ENCODE data around the gene B3GNT4.
"Not testable (repeated sequence)": the region's sequence is repeated elsewhere in the genome, so short reads cannot be mapped to it uniquely, and the experiment has no call there.

Gene B3GNT4

GRCh38 chr12:122203301-122204166, at the start of gene B3GNT4:
B3GNT4 (plus strand) TSS chr12:122203709; CDS start chr12:122204619, 910 bp downstream.
- no peak for FAIRE-seq

GRCh38 chr12:122155705-122156104, 47.8 kb upstream of the B3GNT4 start:
- FAIRE-seq: no peak

- FAIRE-seq: no peak
Measured at GRCh38 chr12:122158700-122159285, 44.7 kb upstream of the B3GNT4 start.

GRCh38 chr12:122159882-122160281, 43.6 kb upstream of the B3GNT4 start:
- FAIRE-seq: no peak

GRCh38 chr12:122160761-122161160, 42.7 kb upstream of the B3GNT4 start:
- FAIRE-seq: no peak

GRCh38 chr12:122161682-122162081, 41.8 kb upstream of the B3GNT4 start:
- FAIRE-seq: no peak

- no peak for FAIRE-seq
Measured at GRCh38 chr12:122162976-122163375, 40.5 kb upstream of the B3GNT4 start.

GRCh38 chr12:122166422-122167349, 36.8 kb upstream of the B3GNT4 start:
- FAIRE-seq: no peak

GRCh38 chr12:122167356-122167925, 36.1 kb upstream of the B3GNT4 start:
- FAIRE-seq: no peak

GRCh38 chr12:122168492-122168891, 35.0 kb upstream of the B3GNT4 start:
- FAIRE-seq: no peak

- no peak for FAIRE-seq
Measured at GRCh38 chr12:122171399-122171798, 32.1 kb upstream of the B3GNT4 start.

GRCh38 chr12:122172262-122172939, 31.1 kb upstream of the B3GNT4 start:
- no peak for FAIRE-seq

GRCh38 chr12:122174155-122174845, 29.2 kb upstream of the B3GNT4 start, which contains the start of gene IL31:
IL31 (minus strand) TSS chr12:122174221; CDS start chr12:122174172, 49 bp downstream.
- FAIRE-seq: no peak

GRCh38 chr12:122176473-122176872, 27.0 kb upstream of the B3GNT4 start:
- FAIRE-seq: not testable (repeated sequence)

GRCh38 chr12:122182887-122183587, 20.5 kb upstream of the B3GNT4 start, which contains the start of gene LRRC43:
LRRC43 (plus strand) TSS chr12:122183123; CDS start chr12:122183145, 22 bp downstream.
- FAIRE-seq: no peak

- no peak for FAIRE-seq
Measured at GRCh38 chr12:122183588-122183940, 19.9 kb upstream of the B3GNT4 start.

GRCh38 chr12:122184517-122184916, 19.0 kb upstream of the B3GNT4 start:
- no peak for FAIRE-seq

GRCh38 chr12:122185079-122185478, 18.4 kb upstream of the B3GNT4 start:
- FAIRE-seq: no peak

- FAIRE-seq: no peak
Measured at GRCh38 chr12:122185494-122186082, 17.9 kb upstream of the B3GNT4 start.

- FAIRE-seq: no peak
Measured at GRCh38 chr12:122187466-122187865, 16.0 kb upstream of the B3GNT4 start.
